Endodermal cell (in vitro differentiated cells): ENCODE results near the gene PSMD1. TPM values are rescaled to one million over a fixed set of nuclear protein-coding genes. Genes with fewer than 3 reads are reported as not detected.

Experiments
- DNase-seq: peaks from one replicate; pipeline ENCODE4 v3.0.0-alpha.2; 2017
- H3K27ac ChIP-seq: 2 replicates; pipeline ENCODE4 v1.5.1; 2013; ENCODE audit warnings: mild to moderate bottlenecking, low read depth, low read length, moderate library complexity
- H3K27me3 ChIP-seq: 2 replicates; pipeline ENCODE4 v1.6.1; 2013; ENCODE audit warnings: mild to moderate bottlenecking, low read length, moderate library complexity; ENCODE audit not compliant: insufficient read depth, control insufficient read depth, poor library complexity, severe bottlenecking
- H3K36me3 ChIP-seq: 2 replicates; pipeline ENCODE4 v1.7.0; 2013; ENCODE audit warnings: mild to moderate bottlenecking, low read length, moderate library complexity; ENCODE audit not compliant: control insufficient read depth, insufficient read depth
- H3K4me1 ChIP-seq: one replicate; pipeline ENCODE4 v1.7.0; 2013; ENCODE audit warnings: low read length; ENCODE audit not compliant: control insufficient read depth, insufficient read depth
- H3K4me3 ChIP-seq: 2 replicates; pipeline ENCODE4 v1.5.1; 2013; ENCODE audit warnings: mild to moderate bottlenecking, low read length, moderate library complexity
- H3K9ac ChIP-seq: 2 replicates; pipeline ENCODE4 v1.6.1; 2013; ENCODE audit warnings: mild to moderate bottlenecking, low read length, moderate library complexity; ENCODE audit not compliant: poor library complexity, severe bottlenecking; ENCODE audit errors: extremely low read depth
- H3K9me3 ChIP-seq: 2 replicates; pipeline ENCODE4 v1.6.1; 2013; ENCODE audit warnings: mild to moderate bottlenecking, low read length, moderate library complexity; ENCODE audit not compliant: control insufficient read depth
- H3K27ac Mint-ChIP-seq: 2 replicates; pipeline ENCODE4 v1.8.0; 2020; ENCODE audit warnings: mixed read lengths
- H3K27me3 Mint-ChIP-seq: 2 replicates; pipeline ENCODE4 v1.8.0; 2021; ENCODE audit warnings: mild to moderate bottlenecking, mixed read lengths; ENCODE audit not compliant: insufficient read depth
- H3K36me3 Mint-ChIP-seq: 2 replicates; pipeline ENCODE4 v1.8.0; 2020; ENCODE audit warnings: low read depth, mixed read lengths
- H3K4me1 Mint-ChIP-seq: 2 replicates; pipeline ENCODE4 v1.8.0; 2020; ENCODE audit warnings: mixed read lengths
- H3K4me3 Mint-ChIP-seq: 2 replicates; pipeline ENCODE4 v1.8.0; 2020; ENCODE audit warnings: mild to moderate bottlenecking, moderate library complexity, mixed read lengths
- H3K9me3 Mint-ChIP-seq: 2 replicates; pipeline ENCODE4 v1.8.0; 2020; ENCODE audit warnings: mild to moderate bottlenecking, mixed read lengths
- WGBS, 2 experiments: methylation state at CpG; one replicate each; pipeline versions ENCODE4 v1.1.5 to v1.1.7; 2013; ENCODE audit warnings: missing lambda C conversion rate in 2 of 2, mixed read lengths in 1 of 2; ENCODE audit not compliant: insufficient coverage in 1 of 2, insufficient read length in 1 of 2; 5-methylcytosine and 5-hydroxymethylcytosine counted together
- total RNA-seq, 2 donors: library from RNA; stranded (reverse); fragmentation: NEBNext Ultra II Directional in 1 of 2; extraction: Animal tissue kit (Norgen Biotek cat#: 25700) in 1 of 2; gene quantifications; 2 replicates in 1 of 2; 3 replicates in 1 of 2; pipeline ENCODE4 v1.2.1, GENCODE V29; 2021
- TF ChIP-seq, protein P1 (sequence below): fragments of 200-600 bp; sonication (generic); conservative IDR thresholded peaks from 2 replicates; pipeline ENCODE4 v1.5.0; 2021; ENCODE audit warnings: antibody characterized with exemption, mild to moderate bottlenecking

PSMD1 gene
- total RNA-seq, 2 donors from 2014 or later, result 148 to 158 TPM

DNA sequence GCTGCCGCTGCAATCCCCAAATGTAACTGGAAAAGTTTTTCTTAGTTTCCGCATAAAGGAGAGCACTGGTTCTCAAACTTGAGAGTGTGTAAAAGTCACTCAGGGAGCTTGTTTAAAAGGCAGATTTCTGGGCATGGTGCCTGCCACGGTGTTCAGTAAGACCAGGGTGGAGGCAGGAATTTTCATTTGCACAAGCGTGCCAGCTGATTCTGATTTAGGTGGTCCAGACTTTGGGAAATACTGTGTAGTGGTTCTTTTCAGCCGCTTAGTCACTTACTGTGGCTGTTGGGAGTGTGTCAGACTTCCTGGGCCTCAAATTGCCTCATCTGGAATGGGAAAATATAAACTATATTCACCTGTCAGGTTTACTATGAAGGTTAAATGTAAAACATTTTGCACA lies 142.6 kb downstream of the PSMD1 start:
- Mint-ChIP-seq H3K4me3 (peak overlapping the region; percentile 88), H3K27me3 (peaks cover 3% of the 10 kb centered on the region), H3K9me3 (peaks cover 26% of the 10 kb centered on the region), H3K36me3 (peaks cover 29% of the 10 kb centered on the region), H3K27ac (peak overlapping the region; percentile 94), H3K4me1 (peaks cover 9% of the 10 kb centered on the region)
- WGBS, 2 experiments, result 53 to 56% methylated on average over 2 to 5 of the region's 5 CpGs
- peak overlapping the region; percentile 88 for H3K4me3 ChIP-seq
- H3K4me1 ChIP-seq, result peaks cover 4% of the 10 kb centered on the region
- H3K36me3 ChIP-seq, result peaks cover 12% of the 10 kb centered on the region
- H3K9ac ChIP-seq, result peak overlapping the region; percentile 62
- no peak overlapping the region for H3K27ac ChIP-seq
- no peaks in the 10 kb centered on the region for H3K27me3 ChIP-seq
- no peak for DNase-seq
- TF ChIP-seq, protein P1, sequence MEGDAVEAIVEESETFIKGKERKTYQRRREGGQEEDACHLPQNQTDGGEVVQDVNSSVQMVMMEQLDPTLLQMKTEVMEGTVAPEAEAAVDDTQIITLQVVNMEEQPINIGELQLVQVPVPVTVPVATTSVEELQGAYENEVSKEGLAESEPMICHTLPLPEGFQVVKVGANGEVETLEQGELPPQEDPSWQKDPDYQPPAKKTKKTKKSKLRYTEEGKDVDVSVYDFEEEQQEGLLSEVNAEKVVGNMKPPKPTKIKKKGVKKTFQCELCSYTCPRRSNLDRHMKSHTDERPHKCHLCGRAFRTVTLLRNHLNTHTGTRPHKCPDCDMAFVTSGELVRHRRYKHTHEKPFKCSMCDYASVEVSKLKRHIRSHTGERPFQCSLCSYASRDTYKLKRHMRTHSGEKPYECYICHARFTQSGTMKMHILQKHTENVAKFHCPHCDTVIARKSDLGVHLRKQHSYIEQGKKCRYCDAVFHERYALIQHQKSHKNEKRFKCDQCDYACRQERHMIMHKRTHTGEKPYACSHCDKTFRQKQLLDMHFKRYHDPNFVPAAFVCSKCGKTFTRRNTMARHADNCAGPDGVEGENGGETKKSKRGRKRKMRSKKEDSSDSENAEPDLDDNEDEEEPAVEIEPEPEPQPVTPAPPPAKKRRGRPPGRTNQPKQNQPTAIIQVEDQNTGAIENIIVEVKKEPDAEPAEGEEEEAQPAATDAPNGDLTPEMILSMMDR, result no peak
- peaks cover 29% of the 10 kb centered on the region for H3K9me3 ChIP-seq

DNA sequence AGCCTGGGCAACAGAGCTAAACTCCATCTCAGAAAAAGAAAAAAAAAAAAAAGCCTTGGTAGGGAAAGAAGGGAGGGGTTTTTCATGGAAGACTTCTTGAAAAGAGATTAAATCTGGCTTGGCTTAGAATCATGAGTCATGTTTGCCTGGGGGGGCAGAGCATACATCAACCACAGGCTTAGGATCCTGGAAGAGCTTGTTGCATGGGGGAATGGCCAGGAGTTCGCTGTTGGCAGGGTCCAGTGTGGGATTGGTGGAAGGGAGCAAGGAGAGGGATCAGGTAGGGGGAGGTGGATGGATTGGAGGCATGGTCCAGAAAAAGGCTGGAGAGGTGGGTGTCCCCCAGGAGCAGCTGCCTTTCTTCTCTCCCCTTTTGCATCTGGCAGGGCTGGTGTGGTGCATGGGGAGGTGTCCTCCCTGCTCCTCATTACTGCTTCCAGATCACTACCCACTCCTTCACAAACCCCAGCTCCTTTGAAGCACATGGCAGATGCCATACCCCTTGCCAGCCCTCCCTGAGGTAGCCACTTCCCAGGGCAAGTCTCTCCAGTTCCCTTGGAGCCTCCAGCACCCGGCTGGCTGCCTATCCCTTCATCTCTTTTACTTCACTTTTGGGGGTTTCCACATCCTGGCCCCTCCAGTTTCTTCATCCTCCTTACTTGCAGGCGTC lies 144.3 kb downstream of the PSMD1 start:
- Mint-ChIP-seq H3K4me3 (no peak overlapping the region), H3K4me1 (peaks cover 9% of the 10 kb centered on the region), H3K27me3 (peaks cover 3% of the 10 kb centered on the region), H3K27ac (no peak overlapping the region), H3K9me3 (peaks cover 26% of the 10 kb centered on the region), H3K36me3 (peaks cover 35% of the 10 kb centered on the region)
- Histone ChIP-seq H3K27ac (no peak overlapping the region), H3K9me3 (peaks cover 29% of the 10 kb centered on the region), H3K9ac (no peak overlapping the region), H3K4me3 (no peak overlapping the region), H3K36me3 (peaks cover 12% of the 10 kb centered on the region), H3K27me3 (no peaks in the 10 kb centered on the region), H3K4me1 (peaks cover 4% of the 10 kb centered on the region)
- 83 to 89% methylated on average over 3 of the region's 3 CpGs for WGBS, 2 experiments
- TF ChIP-seq, protein P1, result no peak
- no peak for DNase-seq

DNA sequence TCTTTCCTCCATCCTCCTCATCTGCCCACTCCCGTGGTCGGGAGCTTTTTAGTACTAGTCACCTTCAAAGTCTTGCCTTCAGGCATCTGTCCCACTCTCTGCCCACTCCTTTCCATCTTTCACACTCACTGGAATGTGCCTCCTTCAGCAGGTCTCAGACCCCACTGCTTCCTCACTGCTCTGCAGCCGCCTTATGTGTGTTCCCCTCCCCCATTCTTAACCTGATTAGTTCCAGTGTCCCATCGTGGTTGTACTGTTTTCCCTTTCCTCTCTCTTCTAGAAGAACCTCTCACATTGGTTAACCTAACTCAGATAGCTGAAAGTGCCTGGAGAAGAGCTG lies 144.8 kb downstream of the PSMD1 start:
- H3K4me1 Mint-ChIP-seq, result peaks cover 9% of the 10 kb centered on the region
- H3K27ac ChIP-seq, result no peak overlapping the region
- peaks cover 24% of the 10 kb centered on the region for H3K9me3 ChIP-seq
- H3K36me3 Mint-ChIP-seq, result peaks cover 35% of the 10 kb centered on the region
- H3K4me1 ChIP-seq, result peaks cover 4% of the 10 kb centered on the region
- WGBS, 2 experiments, result 82 to 84% methylated on average over 4 of the region's 4 CpGs
- no peak overlapping the region for H3K4me3 Mint-ChIP-seq
- peaks cover 12% of the 10 kb centered on the region for H3K36me3 ChIP-seq
- no peak overlapping the region for H3K9ac ChIP-seq
- no peak for DNase-seq
- TF ChIP-seq, protein P1, result no peak
- H3K4me3 ChIP-seq, result no peak overlapping the region
- H3K27me3 Mint-ChIP-seq, result no peaks in the 10 kb centered on the region
- H3K27ac Mint-ChIP-seq, result no peak overlapping the region
- H3K9me3 Mint-ChIP-seq, result peaks cover 22% of the 10 kb centered on the region
- H3K27me3 ChIP-seq, result no peaks in the 10 kb centered on the region
